ENCODE measurements around the gene GLT8D1.
A peak's percentile ranks its signal among the peaks of the same experiment; 100 is the strongest.

Gene GLT8D1

DNA sequence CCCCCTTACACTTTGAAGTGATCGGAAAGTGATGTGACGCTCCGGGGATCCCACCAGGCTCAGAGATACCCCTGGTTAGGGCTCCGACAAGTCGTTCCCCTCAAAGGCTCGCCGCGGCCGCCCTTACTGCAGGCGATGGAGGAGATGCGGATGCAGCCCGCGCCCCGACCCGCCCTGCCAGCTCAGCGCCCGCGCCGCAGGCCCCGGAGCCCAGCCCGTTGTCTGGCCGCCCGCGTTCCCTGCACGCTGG is 228 bp downstream of the GLT8D1 start:
- peak overlapping the region; percentile 87 for H3K27ac ChIP-seq (ENCODE audit: low read depth, low read length)
- no peaks in the 10 kb centered on the region for H3K9me3 ChIP-seq (ENCODE audit: low read length)
- peak overlapping the region; percentile 63 for H3K9ac ChIP-seq (ENCODE audit: low read length)
- H3K27me3 ChIP-seq (ENCODE audit: control insufficient read depth in 1 of 2, insufficient read depth in 2 of 2, low read length in 2 of 2): no peaks in the 10 kb centered on the region
- peaks cover 18% of the 10 kb centered on the region for H3K36me3 ChIP-seq (ENCODE audit: insufficient read depth, low read length)
- peak overlapping the region; percentile 82 to 94 for H3K4me3 ChIP-seq (ENCODE audit: low read depth in 1 of 2, low read length in 2 of 2)
- H3K4me1 ChIP-seq (ENCODE audit: insufficient read depth, low read length): peaks cover 31% of the 10 kb centered on the region

DNA sequence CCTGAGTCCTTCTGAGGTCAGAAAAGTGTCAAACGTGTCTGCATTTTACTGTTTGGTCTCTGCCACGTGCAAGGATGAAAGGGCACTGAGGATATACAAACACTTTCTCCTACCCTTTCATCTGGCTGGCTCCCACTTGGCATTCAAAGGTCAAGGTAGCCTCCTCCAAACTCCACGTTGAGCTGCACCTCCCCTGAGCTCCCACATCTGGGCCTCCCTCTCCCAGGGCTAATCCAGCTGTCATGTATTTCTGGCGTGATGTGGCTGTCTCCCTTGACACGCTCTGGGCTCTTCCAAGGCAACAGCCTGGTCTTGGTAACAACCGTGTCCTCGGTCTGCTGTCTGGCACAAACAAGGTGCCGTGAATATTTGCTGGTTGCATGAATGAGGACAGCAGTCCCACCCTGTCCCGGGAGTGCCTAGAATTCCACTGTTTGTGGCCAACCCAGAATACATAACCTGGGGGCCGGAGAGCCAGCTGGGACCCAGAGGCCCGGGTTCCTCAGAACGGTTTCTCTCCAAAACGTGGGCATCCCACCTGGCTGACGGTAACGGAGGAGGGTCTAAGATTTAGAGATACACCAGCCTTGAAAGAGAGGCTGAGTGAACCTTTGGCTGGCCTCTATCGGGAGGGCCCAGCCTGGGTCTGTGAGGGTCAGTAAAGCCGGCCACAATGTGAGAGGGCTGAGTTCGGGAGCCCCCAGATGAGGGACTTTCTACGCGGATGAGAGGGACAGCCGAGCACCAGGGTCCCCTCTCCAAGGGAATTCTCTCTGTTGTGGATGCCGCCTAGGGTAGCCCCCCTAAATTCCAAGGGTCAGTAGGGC is 767 bp downstream of the GLT8D1 start:
- Histone ChIP-seq H3K9ac (ENCODE audit: low read length) (peak overlapping the region; percentile 63), H3K27me3 (ENCODE audit: control insufficient read depth in 1 of 2, insufficient read depth in 2 of 2, low read length in 2 of 2) (no peaks in the 10 kb centered on the region), H3K4me3 (ENCODE audit: low read depth in 1 of 2, low read length in 2 of 2) (peak overlapping the region; percentile 82 to 94), H3K9me3 (ENCODE audit: low read length) (no peaks in the 10 kb centered on the region), H3K4me1 (ENCODE audit: insufficient read depth, low read length) (peaks cover 31% of the 10 kb centered on the region), H3K36me3 (ENCODE audit: insufficient read depth, low read length) (peaks cover 22% of the 10 kb centered on the region), H3K27ac (ENCODE audit: low read depth, low read length) (peak overlapping the region; percentile 87)

DNA sequence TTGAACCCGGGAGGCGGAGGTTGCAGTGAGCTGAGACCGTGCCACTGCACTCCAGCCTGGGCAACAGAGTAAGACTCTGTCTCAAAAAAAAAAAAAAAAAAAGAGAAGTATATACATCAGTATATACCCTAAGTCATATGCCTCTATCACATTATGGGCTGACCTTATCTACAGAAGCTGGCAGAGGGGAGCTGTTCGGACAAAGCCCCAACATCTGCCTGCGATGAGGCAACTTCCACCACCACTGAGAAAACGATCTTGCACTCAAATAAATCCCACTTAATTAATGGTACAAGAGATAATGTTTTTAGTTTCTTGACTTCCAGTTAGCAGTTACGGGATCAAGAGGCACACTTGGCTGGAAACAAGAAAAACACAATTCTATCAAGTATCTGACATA is 2.2 kb downstream of the GLT8D1 start:
- Histone ChIP-seq H3K4me3 (ENCODE audit: low read depth in 1 of 2, low read length in 2 of 2) (no peak overlapping the region), H3K9me3 (ENCODE audit: low read length) (no peaks in the 10 kb centered on the region), H3K36me3 (ENCODE audit: insufficient read depth, low read length) (peaks cover 16% of the 10 kb centered on the region), H3K9ac (ENCODE audit: low read length) (no peak overlapping the region), H3K4me1 (ENCODE audit: insufficient read depth, low read length) (peaks cover 31% of the 10 kb centered on the region), H3K27ac (ENCODE audit: low read depth, low read length) (no peak overlapping the region), H3K27me3 (ENCODE audit: control insufficient read depth in 1 of 2, insufficient read depth in 2 of 2, low read length in 2 of 2) (no peaks in the 10 kb centered on the region)

DNA sequence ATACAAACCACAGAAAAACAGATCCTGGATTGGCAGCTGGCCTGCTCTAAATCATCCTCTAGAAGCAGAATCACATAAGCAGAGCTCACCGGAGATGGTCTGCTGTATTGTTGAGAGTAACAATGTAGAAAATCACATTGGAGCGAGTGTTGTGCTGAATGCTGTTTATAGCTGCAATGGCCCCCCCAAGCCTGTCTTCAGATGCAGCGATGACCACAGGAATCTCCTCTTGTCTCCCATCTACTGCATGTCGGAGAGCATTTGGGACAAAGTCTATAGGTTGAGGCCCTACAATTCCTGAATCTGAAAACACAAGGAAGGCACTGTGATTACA is 8.0 kb downstream of the GLT8D1 start:
- Histone ChIP-seq H3K4me1 (ENCODE audit: insufficient read depth, low read length) (no peaks in the 10 kb centered on the region), H3K36me3 (ENCODE audit: insufficient read depth, low read length) (peaks cover 57% of the 10 kb centered on the region), H3K9ac (ENCODE audit: low read length) (no peak overlapping the region), H3K4me3 (ENCODE audit: low read depth in 1 of 2, low read length in 2 of 2) (no peak overlapping the region), H3K27me3 (ENCODE audit: control insufficient read depth in 1 of 2, insufficient read depth in 2 of 2, low read length in 2 of 2) (no peaks in the 10 kb centered on the region), H3K9me3 (ENCODE audit: low read length) (no peaks in the 10 kb centered on the region), H3K27ac (ENCODE audit: low read depth, low read length) (no peak overlapping the region)

DNA sequence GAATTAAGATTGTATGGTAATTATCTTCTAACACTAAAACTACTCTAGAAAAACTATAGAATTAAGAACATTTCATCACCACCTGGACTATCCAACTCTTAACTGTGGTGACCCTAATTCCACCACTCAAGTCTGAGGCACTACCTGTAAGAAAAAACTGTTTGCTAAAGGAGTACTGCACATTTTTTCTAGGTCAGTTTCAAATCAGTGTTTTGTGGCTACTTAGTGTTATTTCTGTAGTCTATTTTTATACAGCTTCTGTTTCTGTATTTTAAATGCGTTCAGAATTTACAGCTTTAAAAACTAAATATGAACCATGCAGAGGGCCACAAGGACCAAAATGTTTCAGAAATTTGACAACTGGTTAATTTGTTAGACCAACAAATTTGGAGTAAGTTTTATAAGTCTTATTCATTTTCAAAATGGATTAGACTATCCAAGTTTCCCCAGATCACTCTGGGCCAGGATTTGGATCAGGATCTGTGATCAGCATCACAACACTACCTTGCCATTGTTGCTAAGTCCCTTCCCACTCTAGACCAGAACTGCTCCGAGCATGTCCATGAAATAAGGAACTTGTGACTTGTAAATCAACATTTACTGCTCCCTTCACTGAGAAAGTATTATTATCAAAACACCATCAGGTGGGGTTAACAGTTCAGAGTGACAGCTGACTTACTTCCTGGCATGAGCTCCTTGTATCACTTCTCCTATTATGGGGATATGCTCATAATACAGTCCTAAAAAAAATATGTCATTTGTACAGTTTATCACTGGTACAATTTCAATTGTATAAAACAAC is 8.6 kb downstream of the GLT8D1 start:
- Histone ChIP-seq H3K4me3 (ENCODE audit: low read depth in 1 of 2, low read length in 2 of 2) (no peak overlapping the region), H3K36me3 (ENCODE audit: insufficient read depth, low read length) (peaks cover 63% of the 10 kb centered on the region)

DNA sequence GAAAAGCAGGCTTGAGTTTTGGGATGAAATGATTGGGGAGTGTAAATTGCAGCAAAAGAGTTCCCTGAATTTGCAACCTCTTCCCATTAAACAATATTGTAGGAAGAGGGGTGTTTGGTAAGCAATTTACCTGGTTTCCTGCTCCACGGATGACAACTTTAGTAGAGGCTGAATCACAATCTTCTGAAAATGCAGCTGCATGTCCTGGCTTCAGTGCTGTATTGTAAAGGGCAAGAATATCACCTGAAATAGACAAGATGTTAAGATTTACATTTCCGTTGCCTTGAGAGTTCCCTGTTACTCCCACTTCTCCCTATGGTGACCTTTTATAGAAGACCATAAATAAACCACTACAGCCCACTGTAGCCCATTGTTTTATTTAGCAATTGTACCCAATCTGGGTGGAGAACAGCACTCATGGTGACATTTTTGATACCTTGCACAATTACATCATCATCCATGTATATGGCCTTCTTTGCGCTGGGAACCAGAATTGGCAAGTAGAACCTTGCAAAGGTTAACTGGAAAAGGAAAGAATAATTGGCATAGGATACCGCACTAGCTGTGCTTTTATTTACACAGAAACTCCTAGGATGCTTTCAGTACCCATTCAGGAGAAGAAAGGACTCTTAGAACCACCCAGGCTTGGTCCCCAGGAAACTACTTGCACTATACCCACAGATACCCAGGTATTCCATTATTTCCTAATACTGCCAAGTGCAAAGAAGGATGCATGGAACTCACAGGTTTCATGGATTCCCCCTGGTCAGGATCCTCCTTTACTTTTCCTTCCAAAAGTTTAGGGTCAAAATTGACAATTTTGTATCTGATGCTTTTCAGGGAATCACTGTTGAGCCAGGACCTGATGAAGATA is 9.6 kb downstream of the GLT8D1 start:
- no peaks in the 10 kb centered on the region for H3K27me3 ChIP-seq (ENCODE audit: control insufficient read depth in 1 of 2, insufficient read depth in 2 of 2, low read length in 2 of 2)
- H3K4me3 ChIP-seq (ENCODE audit: low read depth in 1 of 2, low read length in 2 of 2): no peak overlapping the region
- H3K4me1 ChIP-seq (ENCODE audit: insufficient read depth, low read length): no peaks in the 10 kb centered on the region
- peaks cover 68% of the 10 kb centered on the region for H3K36me3 ChIP-seq (ENCODE audit: insufficient read depth, low read length)
- H3K27ac ChIP-seq (ENCODE audit: low read depth, low read length): no peak overlapping the region
- H3K9ac ChIP-seq (ENCODE audit: low read length): no peak overlapping the region
- no peaks in the 10 kb centered on the region for H3K9me3 ChIP-seq (ENCODE audit: low read length)

More for the DNA sequence above, 8.6 kb downstream of the GLT8D1 start:
- Histone ChIP-seq H3K27me3 (ENCODE audit: control insufficient read depth in 1 of 2, insufficient read depth in 2 of 2, low read length in 2 of 2) (no peaks in the 10 kb centered on the region), H3K9ac (ENCODE audit: low read length) (no peak overlapping the region), H3K9me3 (ENCODE audit: low read length) (no peaks in the 10 kb centered on the region), H3K4me1 (ENCODE audit: insufficient read depth, low read length) (no peaks in the 10 kb centered on the region), H3K27ac (ENCODE audit: low read depth, low read length) (no peak overlapping the region)

DNA sequence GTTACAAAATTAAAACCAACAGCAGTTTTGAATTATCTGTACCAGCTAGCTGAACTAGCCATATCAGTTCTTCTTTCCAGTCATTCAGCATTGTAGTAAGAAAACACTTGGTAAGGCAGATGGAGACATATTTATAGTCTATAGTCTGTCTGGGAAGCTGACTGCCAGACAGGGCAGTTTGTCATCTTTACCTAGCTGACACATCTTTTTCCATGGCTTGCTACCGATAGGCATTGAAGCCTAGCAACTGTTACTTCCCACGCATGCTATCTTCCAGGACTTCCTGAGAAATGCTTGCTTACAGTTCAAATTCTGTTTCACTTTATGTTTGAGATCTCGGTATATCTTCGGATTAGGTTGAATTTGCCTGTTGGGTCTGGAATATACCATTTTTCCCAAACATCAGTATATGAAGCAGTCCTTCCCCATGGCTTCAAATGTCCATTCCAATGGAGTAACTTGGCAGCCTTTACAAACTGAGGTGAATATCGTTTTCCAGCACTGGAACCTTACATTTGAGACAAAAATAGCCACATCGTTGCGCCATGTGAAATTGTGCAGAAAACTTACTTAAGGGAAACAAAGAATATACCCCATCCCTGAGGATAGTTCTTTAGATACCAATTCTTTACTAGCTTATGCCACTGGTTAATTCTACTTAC is 10.9 kb downstream of the GLT8D1 start:
- H3K4me3 ChIP-seq (ENCODE audit: low read depth in 1 of 2, low read length in 2 of 2): no peak overlapping the region
- H3K9ac ChIP-seq (ENCODE audit: low read length): no peak overlapping the region
- no peaks in the 10 kb centered on the region for H3K4me1 ChIP-seq (ENCODE audit: insufficient read depth, low read length)
- no peaks in the 10 kb centered on the region for H3K9me3 ChIP-seq (ENCODE audit: low read length)
- no peaks in the 10 kb centered on the region for H3K27me3 ChIP-seq (ENCODE audit: control insufficient read depth in 1 of 2, insufficient read depth in 2 of 2, low read length in 2 of 2)
- peaks cover 75% of the 10 kb centered on the region for H3K36me3 ChIP-seq (ENCODE audit: insufficient read depth, low read length)
- no peak overlapping the region for H3K27ac ChIP-seq (ENCODE audit: low read depth, low read length)

DNA sequence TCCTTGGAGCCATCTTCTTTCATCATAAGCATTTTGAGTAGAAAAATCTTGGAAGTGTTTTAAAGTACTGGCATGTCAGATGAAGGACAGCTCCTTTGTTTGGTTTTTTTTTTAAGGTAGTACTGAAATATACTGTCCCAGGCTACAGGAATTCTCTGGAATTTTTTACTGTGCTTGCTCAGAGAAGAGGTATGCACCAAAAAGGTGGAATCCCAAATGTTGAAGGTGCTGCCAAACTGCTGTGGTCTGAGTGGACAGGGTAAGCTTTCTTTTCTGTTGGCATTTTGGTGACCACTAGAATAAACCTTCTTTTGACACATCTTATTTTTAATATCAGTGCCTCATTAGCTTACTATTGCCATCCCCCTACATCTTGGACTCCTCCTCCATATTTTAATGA is 12.5 kb downstream of the GLT8D1 start:
- Histone ChIP-seq H3K9me3 (ENCODE audit: low read length) (no peaks in the 10 kb centered on the region), H3K36me3 (ENCODE audit: insufficient read depth, low read length) (peaks cover 90% of the 10 kb centered on the region)

DNA sequence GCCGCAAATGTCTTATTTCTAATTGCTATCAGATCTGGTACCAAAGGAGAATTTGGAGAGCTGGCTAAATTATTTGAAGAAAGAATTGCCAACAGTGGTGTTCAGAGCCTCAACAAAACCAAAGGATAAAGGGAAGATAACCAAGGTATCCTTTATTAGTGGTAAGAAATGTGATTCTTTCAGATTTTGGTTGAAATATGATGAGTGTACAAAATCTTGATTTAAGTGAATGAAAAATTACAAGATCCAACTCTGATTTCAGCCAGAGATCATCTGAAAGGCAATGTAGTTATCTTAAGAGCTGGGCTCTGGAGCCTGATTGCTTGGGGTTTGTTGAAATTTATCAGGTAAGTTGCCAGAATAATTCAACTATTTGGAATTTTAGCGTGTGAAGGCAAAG is 15.0 kb downstream of the GLT8D1 start:
- Histone ChIP-seq H3K4me3 (ENCODE audit: low read depth in 1 of 2, low read length in 2 of 2) (no peak overlapping the region), H3K4me1 (ENCODE audit: insufficient read depth, low read length) (peaks cover 10% of the 10 kb centered on the region), H3K27ac (ENCODE audit: low read depth, low read length) (no peak overlapping the region), H3K27me3 (ENCODE audit: control insufficient read depth in 1 of 2, insufficient read depth in 2 of 2, low read length in 2 of 2) (no peaks in the 10 kb centered on the region), H3K9me3 (ENCODE audit: low read length) (no peaks in the 10 kb centered on the region), H3K9ac (ENCODE audit: low read length) (no peak overlapping the region), H3K36me3 (ENCODE audit: insufficient read depth, low read length) (peaks cover 74% of the 10 kb centered on the region)

More for the DNA sequence above, 12.5 kb downstream of the GLT8D1 start:
- H3K4me3 ChIP-seq (ENCODE audit: low read depth in 1 of 2, low read length in 2 of 2): no peak overlapping the region
- no peak overlapping the region for H3K27ac ChIP-seq (ENCODE audit: low read depth, low read length)
- no peaks in the 10 kb centered on the region for H3K27me3 ChIP-seq (ENCODE audit: control insufficient read depth in 1 of 2, insufficient read depth in 2 of 2, low read length in 2 of 2)
- no peak overlapping the region for H3K9ac ChIP-seq (ENCODE audit: low read length)
- H3K4me1 ChIP-seq (ENCODE audit: insufficient read depth, low read length): no peaks in the 10 kb centered on the region

DNA sequence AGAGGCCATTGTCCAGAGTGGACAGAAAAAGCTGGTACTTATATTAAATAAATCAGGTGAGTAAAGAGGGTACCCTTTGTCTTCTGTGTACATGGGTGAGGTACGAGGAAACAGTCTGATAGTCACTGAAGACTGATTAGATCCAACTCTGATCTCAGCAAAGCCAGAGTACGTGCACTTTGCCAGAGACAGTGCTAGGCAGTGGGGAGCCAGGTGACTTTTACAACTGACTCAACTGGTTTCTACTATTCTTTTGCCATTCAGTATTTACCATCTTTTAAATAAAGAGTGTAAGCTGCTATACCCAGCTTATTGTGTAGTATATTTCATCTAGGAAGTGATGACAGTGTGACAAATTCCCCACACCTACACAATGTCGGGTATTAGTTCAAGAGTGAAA is 16.4 kb downstream of the GLT8D1 start:
- Histone ChIP-seq H3K27me3 (ENCODE audit: control insufficient read depth in 1 of 2, insufficient read depth in 2 of 2, low read length in 2 of 2) (no peaks in the 10 kb centered on the region), H3K9me3 (ENCODE audit: low read length) (no peaks in the 10 kb centered on the region), H3K9ac (ENCODE audit: low read length) (no peak overlapping the region), H3K4me1 (ENCODE audit: insufficient read depth, low read length) (peaks cover 18% of the 10 kb centered on the region), H3K4me3 (ENCODE audit: low read depth in 1 of 2, low read length in 2 of 2) (no peak overlapping the region), H3K27ac (ENCODE audit: low read depth, low read length) (no peak overlapping the region), H3K36me3 (ENCODE audit: insufficient read depth, low read length) (peaks cover 63% of the 10 kb centered on the region)

DNA sequence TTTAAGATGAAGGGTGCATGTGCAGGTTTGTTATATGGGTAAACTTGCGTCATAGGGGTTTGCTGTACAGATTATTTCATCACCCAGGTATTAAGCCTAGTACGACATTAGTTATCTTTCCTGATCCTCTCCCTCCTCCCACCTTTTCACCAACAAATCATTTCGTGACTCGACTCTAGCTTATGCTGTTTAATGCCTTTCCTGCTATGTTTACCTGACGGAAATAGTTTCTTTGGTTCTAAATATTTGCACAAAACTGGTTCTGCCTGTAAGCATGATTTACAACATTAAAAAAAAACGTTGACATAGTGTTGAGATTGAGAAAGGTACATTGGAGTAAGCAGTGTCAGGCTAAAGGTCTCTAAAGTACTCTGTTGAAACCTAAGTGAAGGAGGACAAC is 17.3 kb downstream of the GLT8D1 start:
- Histone ChIP-seq H3K27me3 (ENCODE audit: control insufficient read depth in 1 of 2, insufficient read depth in 2 of 2, low read length in 2 of 2) (no peaks in the 10 kb centered on the region), H3K9ac (ENCODE audit: low read length) (no peak overlapping the region), H3K36me3 (ENCODE audit: insufficient read depth, low read length) (peaks cover 55% of the 10 kb centered on the region), H3K27ac (ENCODE audit: low read depth, low read length) (no peak overlapping the region), H3K9me3 (ENCODE audit: low read length) (no peaks in the 10 kb centered on the region), H3K4me3 (ENCODE audit: low read depth in 1 of 2, low read length in 2 of 2) (no peak overlapping the region), H3K4me1 (ENCODE audit: insufficient read depth, low read length) (peaks cover 21% of the 10 kb centered on the region)
